ENCODE results near the gene STRN4. TPM values are rescaled to one million over a fixed set of nuclear protein-coding genes. Genes with fewer than 3 reads are reported as not detected.
A peak's percentile ranks its signal among the peaks of the same experiment; 100 is the strongest.

Gene STRN4
- total and polyA plus RNA-seq, 9 of the 15 experiments (the other 6 are each of a cell fraction or from before 2014, with no cell fraction given): 0.62 to 83.7 (median 36.9) TPM

- TF ChIP-seq FOS (IDR thresholded peaks at IDR 0.05; ENCODE audit: extremely low read depth, insufficient read length) (no peak), HOMEZ (CRISPR knock-in tag; IDR thresholded peaks at IDR 0.05) (no peak), HNRNPK (IDR thresholded peaks at IDR 0.05; ENCODE audit: low read depth, low read length, poor library complexity, severe bottlenecking) (no peak), SRSF1 (IDR thresholded peaks at IDR 0.05; ENCODE audit: low read depth, low read length) (no peak), NFYB (IDR thresholded peaks at IDR 0.05; ENCODE audit: extremely low read depth, insufficient read length) (no peak), RBBP5 (IDR thresholded peaks at IDR 0.05; ENCODE audit: borderline replicate concordance, insufficient read depth, low read length, poor library complexity, severe bottlenecking) (no peak), STAT6 (CRISPR knock-in tag; IDR thresholded peaks at IDR 0.05) (no peak), LCOR (CRISPR knock-in tag; IDR thresholded peaks at IDR 0.05) (peak; percentile 67; the same call in 1 of the 2 replicates), MCM7 (IDR thresholded peaks at IDR 0.05) (no peak), RCOR1 (IDR thresholded peaks at IDR 0.05; ENCODE audit: borderline replicate concordance in 1 of 2, low read depth in 2 of 2, low read length in 2 of 2) (no peak), ZC3H4 (CRISPR knock-in tag; IDR thresholded peaks at IDR 0.05; ENCODE audit: borderline replicate concordance) (no peak), ZNF165 (CRISPR knock-in tag; IDR thresholded peaks at IDR 0.05; ENCODE audit: borderline replicate concordance) (no peak), NFIC (IDR thresholded peaks at IDR 0.05) (no peak), CBFB (CRISPR knock-in tag; IDR thresholded peaks at IDR 0.05) (no peak), ZNF592 (IDR thresholded peaks at IDR 0.05) (no peak), SMC3 (conservative IDR thresholded peaks at IDR 0.05; ENCODE audit: insufficient read depth, low read depth, low read length) (no peak), ZSCAN32 (CRISPR knock-in tag; IDR thresholded peaks at IDR 0.05) (no peak)
These were observed 48.9 kb downstream of the STRN4 start (continued) for GRCh38 chr19:46697204-46697960.
